T follicular helper cell (primary cell): Measurements from ENCODE around the gene NDUFV3.
"Not testable (repeated sequence)": the region's sequence is repeated elsewhere in the genome, so short reads cannot be mapped to it uniquely, and the experiment has no call there.

Experiments
- DNase-seq: peaks from one replicate; pipeline ENCODE4 v3.0.0-alpha.2; 2020; ENCODE audit warnings: low read depth

Gene NDUFV3

DNA sequence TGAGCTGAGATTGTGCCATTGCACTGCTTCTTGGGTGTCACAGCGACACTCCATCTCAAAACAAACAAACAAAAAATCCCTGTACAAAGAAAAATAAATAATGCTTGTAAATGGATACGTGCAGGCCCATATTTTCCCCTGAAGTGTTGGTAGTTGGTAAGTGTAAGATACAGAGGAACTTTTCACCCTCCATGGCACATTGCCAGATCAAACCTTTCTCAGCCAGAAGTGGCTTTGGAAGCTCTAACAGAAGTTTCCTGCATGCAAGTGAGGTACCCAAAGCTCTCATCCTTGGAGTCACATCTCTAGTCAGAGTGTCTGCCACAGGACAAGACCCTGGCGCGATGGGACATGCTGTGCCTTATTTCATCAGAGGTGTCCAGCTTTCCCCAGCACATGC is 7.3 kb downstream of the NDUFV3 start:
- DNase-seq = no peak

DNA sequence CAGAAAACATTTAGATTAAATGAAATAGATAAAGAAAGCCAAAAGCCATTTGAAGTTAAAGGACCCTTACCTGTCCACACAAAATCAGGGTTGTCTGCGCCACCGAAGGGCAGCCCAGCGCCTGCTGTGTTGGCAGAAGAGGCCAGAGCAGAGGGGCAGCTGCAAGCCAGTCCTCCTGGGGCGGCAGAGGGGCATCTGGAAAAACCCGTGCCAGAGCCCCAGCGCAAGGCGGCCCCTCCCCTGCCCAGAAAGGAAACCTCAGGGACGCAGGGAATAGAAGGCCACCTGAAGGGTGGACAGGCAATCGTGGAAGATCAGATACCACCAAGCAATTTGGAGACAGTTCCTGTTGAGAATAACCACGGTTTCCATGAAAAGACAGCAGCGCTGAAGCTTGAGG is 10.7 kb downstream of the NDUFV3 start:
- no peak for DNase-seq

DNA sequence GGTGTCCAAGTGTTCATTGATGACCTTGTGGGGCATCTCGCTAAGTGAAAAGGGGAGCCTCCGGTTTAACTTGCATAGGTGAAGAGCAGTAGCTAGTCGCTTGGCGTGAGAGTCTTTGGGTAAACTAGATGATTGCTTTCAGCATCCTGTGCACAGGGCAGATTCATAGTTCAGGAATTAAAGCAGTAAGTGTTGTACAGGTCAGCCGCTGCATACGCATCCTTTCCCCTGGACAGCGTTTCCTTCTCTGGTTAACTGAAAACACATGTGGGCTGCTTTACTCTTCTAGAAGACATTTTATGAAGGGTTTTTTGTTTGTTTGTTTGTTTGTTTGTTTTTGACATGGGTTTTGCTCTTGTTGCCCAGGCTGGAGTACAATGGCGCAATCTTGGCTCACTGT is 12.1 kb downstream of the NDUFV3 start:
- no peak for DNase-seq

DNA sequence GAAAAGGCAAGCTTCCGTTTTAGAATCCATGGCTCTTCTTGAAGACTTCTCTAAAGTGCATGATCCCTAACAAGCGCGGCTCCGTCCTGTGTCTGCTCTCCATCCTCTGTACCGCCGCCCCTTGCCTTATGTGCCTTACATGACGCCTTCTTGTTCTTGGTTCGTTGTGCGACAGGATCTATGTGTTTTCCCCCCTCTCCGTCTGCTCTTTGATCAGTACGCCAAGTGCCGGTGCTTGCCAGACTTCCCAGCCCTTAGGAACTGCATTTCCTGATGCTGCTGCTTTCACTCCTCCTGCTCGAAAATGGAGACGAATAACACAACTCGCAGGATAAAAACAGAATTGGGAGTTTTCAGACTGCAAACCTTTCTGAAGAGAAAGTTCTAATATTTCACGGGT is 13.1 kb downstream of the NDUFV3 start:
- no peak for DNase-seq

DNA sequence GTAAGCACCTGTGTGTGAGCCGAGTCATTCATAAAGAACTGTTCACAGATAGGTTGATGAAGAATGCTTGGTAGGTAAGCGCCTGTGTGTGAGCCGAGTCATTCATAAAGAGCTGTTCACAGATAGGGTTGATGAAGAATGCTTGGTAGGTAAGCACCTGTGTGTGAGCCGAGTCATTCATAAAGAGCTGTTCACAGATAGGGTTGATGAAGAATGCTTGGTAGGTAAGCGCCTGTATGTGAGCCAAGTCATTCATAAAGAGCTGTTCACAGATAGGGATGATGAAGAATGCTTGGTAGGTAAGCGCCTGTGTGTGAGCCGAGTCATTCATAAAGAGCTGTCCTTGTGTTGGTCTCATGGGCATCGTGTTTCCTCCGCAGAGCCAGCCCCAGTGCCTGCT is 15.4 kb downstream of the NDUFV3 start:
- not testable (repeated sequence) for DNase-seq

DNA sequence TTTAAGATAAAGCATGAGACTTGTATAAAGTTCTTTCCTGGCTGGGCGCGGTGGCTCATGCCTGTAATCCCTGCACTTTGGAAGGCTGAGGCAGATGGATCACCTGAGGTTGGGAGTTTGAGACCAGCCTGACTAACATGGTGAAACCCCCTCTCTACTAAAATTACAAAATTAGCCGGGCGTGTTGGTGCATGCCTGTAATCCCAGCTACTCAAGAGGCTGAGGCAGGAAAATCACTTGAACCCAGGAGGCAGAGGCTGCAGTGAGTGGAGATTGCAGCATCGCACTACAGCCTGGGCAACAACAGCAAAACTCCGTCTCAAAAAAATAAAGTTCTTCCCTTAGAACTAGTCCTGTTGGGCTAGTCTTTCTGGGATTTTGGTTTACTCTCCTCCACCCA is 18.8 kb downstream of the NDUFV3 start:
- DNase-seq = not testable (repeated sequence)

DNA sequence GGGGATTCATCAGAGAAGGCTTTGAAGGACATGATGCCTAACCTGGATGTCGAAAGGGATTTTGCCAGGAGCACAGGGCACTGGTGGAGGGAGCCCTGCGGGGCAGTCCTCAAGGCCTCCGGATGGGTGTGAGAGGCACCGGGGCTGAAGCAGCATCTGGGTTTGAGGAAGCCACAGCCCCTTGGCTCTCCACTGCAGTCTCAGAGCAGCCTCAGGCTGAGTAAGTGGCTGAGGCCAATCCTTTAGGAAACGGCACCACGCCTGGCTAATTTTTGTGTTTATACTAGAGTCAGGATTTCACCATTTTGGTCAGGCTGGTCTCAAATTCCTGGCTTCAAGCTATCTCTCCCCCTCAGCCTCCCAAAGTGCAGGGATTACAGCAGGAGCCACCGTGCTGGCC is 20.4 kb downstream of the NDUFV3 start:
- no peak for DNase-seq

DNA sequence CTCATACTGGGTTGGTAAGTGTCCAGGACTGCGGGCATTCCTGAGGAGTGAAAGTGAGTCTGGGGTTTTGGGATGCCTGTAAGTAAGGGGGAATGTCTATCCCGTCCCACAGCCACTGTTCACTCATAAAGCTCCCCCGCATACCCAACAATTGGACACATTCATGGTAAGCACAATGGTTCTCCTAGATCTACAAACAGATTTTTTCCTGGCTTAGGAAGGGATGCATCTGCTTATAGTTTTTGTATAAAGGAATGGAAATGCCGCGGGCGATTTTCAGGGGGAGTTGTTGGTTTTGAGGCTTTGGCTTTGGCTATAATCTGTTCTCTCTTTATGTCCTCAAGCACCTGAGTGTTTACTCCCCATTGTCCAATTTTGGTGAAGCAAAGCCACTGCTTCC is 25.2 kb downstream of the NDUFV3 start:
- DNase-seq = no peak

DNA sequence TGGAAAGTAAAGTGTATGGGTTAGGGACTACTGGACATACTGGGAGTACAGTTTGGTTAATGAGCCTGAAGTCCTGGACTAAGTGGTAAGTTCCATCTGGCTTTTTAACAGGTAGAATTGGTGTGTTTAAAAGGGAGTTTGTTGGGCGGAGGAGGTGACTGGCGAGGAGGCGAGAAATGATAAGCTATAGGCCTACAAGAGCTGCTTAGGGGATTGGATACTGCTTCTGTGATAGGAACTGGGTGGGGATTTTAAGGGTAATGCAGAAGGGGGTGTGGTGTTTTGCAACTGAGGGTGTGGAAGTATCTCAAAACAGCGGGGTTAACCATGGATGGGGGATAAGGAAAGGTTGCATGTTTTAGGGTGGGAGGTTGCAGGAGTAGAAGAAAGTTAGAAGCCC is 28.8 kb downstream of the NDUFV3 start:
- DNase-seq = no peak

DNA sequence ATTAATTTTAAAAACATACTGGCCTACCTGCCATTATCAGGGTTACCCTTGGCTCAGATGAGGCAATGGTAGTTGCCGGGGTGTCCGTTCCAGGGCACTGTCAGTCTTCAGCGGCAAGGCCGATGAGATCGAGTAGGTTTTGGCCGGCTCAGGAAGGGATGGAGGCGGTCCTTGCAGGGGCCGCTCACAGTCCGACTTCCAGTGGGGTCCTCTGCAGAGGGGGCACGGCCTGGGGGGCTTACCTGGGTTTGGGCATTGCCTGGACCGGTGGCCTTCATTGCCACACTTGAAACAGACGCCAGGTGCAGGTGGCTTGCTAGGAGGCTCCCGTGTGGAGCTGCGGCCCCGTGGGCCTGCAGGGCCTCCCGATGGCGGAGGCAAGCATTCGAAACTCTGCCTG is 29.8 kb downstream of the NDUFV3 start:
- DNase-seq = no peak

DNA sequence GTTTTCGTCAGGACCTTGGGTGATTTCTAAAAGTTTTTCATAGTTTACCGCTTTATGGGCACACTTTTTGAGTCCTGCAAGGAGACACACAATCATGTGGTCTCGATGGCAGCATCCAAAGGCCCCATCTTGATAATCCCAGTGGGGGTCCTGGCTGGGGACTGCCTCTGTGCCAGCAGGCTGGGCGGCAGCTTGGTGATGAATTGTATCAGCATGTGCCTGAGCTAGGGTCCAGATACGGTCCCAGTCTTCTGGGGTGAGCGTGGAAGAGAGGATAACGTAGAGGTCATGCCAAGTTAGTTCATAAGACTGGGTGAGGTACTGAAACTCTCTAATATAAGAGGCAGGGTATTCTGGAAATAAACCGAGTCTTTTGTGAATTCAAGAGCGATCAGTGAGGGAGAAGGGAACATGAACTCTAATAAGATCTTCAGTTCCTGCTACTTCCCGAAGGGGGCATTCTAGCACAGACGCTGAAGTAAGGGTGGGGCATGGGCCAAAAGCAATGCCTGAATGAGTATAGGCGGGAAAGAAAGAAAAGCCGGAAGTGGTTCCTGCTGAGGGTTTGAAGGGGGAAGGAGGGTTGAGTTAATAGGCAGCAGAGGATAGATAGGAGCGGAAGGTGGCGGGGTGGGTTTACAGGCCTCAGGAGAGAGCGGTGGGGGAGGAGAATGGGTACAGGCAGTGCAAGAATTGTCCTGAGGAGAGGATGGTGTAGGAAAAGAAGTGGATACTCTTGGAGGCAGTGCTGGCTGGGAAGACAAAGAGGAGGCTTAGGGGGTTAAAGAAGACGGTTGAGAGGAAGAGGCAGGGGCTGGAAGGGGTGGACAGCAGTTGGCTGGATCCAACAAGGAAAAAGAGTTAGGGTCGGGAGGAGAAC is 30.7 kb downstream of the NDUFV3 start:
- peak; percentile 45 for DNase-seq

DNA sequence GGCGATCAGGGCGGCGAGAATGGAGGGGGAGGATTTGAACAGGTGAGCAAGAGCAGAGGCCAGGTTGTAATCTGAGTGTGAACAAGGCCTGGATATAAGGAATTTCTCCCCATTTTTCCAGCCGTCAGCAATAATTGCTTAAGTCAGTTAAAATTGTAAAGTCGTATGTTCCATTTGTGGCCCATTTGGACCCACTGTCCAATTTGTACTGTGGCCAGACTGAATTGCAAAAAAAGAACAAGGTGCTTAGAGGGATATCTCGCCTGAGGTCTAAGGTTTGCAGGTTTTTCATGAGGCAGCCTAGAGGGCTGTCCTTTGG is 31.3 kb downstream of the NDUFV3 start:
- no peak for DNase-seq

DNA sequence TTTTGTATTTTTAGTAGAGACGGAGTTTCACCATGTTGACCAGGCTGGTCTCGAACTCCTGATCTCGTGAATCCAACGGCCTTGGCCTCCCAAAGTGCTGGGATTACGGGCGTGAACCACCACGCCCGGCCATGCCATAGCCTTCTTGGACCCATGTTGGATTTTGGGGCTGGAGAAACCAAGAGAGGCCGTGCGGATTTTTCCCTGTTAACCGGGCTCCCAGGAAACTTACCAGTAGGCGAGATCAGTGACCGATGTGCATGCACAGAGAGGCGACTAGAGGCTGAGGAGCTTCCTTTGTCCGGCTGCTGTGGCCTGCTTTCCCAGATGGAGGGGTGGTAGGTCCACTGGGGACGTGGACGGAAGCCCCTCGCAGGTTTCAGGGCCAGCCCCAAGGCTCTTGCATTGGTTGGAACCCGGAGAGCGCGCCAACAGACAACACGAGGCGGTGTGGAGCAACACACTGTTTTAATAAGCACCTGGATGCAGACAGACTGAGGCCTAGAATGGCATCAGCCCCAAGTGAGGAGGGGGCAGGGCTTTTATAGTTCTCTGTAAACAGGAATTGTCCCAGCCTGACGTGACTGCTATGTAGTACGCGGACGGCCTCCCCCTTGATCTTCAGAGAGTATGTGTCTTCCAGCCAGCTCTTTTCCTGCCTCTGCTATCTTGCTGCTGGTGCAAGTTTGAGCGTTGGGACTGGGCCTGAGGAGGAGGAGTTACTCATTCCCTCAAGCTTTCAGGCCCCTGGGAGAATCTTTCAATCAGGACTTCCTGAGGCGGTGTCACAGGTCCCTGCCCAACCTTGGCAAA is 32.2 kb downstream of the NDUFV3 start, which contains the start of gene ERVH48-1:
TSS of gene ERVH48-1 (minus strand) at position 517 of the 813 bp plus-strand sequence. CDS start 6,624 bp downstream, outside the sequence.
- DNase-seq = no peak

DNA sequence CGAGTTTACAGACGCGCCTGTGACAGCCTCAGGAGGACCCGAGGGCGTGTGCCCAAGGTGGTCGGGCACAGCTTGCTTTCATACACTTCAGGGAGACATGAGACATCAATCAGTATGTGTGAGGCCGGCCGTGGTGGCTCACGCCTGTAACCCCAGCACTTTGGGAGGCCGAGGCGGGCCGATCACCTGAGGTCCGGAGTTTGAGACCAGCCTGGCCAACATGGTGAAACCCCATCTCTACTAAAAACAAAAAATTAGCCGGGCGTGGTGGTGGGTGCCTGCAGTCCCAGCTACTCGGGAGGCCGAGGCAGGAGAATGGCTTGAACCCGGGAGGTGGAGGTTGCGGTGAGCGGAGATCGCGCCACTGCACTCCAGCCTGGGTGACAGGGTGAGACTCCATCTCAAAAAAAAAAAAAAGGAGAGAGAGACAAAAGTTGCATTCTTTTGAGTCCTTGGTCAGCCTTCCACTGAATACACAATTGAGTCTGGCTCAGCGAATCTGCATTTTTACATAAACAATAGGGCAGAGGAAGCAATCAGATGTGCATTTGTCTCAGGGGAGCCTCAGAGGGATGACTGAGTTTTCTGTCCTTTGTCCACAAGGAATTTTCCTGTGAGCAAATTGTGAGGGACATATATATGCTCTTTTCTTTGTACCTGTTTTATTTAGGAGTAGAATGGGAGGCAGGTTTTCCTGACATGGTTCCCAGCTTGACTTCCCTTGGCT is 34.5 kb downstream of the NDUFV3 start:
- DNase-seq = not testable (repeated sequence)

DNA sequence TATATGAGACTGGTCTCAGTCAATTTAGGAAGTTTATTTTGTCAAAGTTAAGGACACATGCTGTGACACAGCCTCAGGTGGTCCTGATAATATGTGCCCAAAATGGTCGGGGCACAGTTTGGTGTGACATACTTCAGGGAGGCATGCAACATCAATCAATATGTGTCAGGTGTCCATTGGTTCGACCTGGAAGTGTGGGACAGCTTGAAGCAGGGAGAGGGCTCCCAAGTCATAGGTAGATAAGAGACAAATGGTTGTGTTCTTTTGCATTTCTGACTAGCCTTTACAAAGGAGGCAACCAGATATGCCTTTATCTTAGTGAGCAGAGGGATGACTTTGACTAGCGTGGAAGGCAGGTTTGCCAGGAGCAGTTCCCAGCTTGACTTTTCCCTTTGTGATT is 36.9 kb downstream of the NDUFV3 start:
- no peak for DNase-seq

DNA sequence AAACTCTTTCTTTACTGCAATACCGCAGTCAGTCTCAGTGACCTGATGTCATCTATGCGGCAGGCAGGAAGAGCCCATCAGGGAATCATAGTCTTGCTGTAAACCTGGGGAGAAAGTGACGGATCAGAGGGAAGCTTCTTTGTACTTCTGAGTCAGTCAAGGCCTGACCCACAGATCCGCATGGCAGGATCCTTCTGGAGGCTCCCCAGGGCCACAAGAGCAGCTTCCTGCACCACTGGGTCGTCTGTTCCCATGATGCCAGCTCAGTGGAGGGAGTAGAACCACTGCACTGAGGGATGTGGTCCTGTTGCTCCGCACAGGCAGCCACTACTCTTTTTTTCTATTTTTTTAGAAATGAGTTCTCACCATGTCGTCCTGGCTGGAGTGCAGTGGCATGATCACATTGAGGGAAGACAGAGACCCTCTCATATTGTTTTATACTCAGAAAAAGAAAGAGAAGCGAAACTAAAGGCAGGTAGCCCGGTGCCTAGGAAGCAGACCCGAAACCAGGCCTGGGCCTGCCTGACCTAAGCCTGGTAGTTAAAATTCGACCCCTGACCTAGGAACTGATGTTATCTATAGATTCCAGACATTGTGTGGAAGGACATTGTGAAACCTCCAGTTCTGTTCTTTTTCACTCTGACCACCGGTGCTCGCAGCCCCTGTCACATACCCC is 38.6 kb downstream of the NDUFV3 start:
- no peak for DNase-seq

DNA sequence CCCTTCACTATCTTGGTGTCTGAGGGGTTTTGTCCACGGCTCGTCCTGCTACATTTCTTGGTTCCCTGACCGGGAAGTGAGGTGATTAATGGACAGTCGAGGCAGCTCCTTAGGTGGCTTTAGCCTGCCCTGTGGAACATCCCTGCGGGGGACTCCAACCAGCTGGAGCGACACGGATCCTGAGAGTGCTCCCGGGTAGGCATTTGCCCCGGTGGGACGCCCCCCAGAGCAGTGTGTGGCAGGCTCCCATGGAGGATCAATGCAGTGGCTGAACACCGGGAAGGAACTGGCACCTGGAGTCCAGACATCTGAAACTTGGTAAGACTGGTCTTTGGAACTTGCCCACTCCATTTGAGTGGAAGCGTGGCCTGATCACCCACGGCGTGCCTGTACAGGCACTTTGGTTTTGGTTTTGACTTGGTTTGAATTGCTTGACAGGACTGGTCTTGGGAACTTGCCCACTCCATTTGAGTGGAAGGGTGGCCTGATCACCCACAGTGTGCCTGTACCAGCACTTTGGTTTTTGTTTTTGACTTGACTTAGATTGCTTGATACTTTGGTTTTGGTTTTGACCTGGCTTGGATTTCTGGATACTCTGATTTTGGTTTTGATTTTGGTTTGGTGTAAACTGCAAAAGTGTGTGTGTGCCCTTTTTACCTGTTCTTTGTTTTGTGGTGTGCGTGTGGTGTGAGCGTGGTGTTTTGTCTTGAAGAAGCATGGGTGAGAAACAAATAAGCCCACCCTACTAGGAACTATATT is 39.4 kb downstream of the NDUFV3 start:
- not testable (repeated sequence) for DNase-seq

DNA sequence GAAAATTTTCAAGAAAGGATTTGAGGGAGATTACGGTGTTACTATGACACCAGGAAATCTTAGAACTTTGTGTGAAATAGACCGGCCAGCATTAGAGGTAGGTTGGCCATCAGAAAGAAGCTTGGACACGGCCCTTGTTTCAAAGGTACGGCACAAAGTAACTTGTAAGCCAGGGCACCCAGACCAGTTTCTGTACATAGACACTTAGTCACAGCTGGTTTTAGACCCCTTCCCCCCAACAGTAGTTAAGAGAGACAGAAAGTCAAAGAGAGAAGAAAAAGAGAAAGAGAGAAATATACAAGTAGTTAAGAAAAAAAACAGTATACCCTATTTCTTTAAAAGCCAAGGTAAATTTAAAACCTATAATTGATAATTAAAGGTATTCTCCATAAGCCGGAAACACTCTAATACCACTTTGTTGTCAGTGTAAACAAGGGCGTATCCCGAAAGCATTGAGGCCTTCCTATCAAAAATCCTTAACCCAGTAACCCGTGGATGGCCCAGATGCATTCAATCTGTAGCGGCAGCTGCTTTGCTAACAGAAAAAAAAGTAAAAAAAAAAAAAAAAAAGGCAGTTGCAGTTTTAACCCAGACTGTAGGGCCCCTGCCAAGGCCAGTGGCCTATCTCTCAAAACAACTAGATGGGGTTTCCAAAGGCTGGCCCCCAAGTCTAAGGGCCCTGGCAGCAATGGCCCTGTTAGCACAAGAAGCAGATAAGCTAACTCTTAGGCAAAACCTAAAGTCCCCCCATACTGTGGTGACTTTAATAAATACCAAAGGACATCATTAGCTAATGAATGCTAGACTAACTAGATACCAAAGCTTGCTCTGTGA is 40.2 kb downstream of the NDUFV3 start:
- DNase-seq = not testable (repeated sequence)

DNA sequence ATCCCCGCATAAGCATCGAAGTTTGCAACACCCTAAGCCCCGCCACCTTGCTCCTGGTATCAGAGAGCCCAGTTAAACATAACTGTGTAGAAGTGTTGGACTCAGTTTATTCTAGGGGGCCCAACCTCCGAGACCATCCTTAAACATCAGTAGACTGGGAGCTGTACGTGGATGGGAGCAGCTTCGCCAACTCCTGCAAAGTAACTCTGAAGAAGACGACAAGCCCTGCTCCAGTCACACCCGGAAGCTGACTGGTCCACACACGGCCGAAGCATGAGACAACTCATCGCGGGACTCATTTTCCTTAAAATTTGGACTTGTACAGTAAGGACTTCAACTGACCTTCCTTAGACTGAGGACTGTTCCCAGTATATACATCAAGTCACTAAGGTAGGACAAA is 40.9 kb downstream of the NDUFV3 start:
- not testable (repeated sequence) for DNase-seq

DNA sequence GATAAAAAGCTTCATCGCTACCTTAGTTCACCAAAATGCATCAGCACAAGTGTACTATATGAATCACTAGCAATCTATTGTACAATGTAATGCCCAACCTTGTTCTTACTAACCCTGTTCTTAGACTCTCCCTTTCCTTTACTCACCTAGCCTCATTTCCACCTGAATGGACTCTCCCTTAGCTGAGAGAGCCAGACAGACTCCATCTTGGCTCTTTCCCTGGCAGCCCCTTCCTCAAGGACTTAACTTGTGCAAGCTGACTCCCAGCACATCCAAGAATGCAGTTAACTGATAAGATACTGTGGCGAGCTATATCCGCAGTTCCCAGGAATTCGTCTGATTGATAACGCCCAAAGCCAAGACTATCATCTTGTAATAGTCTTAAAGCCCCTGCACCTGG is 43.3 kb downstream of the NDUFV3 start:
- DNase-seq = not testable (repeated sequence)
